Common myeloid progenitor, CD34-positive (primary cell): ENCODE results near the gene SLC9A1.
A peak's percentile ranks its signal among the peaks of the same experiment; 100 is the strongest.

Experiments
- CTCF ChIA-PET: fragments of 350-600 bp; sonication (Branson Sonifier 250); formaldehyde crosslinking; loops from one replicate; lab custom pipeline; 2021; ENCODE audit warnings: antibody characterized with exemption; lab: Charles Lee
- POLR2A ChIA-PET: fragments of 350-600 bp; sonication (Branson Sonifier 250); formaldehyde crosslinking; loops from one replicate; lab custom pipeline; 2021; ENCODE audit warnings: antibody characterized with exemption; lab: Charles Lee
- DNase-seq, 3 donors: peaks; one replicate each; pipeline versions ENCODE4 v3.0.0 to v3.0.0-alpha.2; 2013
- H3K27ac ChIP-seq, 2 experiments: 1 replicate in 1 of 2; 2 replicates in 1 of 2; pipeline ENCODE4 v1.7.0; 2013; ENCODE audit warnings: inconsistent platforms in 2 of 2, low read length in 2 of 2, mild to moderate bottlenecking in 2 of 2, low read depth in 1 of 2, moderate library complexity in 1 of 2; ENCODE audit not compliant: severe bottlenecking in 2 of 2, insufficient read depth in 1 of 2, poor library complexity in 1 of 2
- H3K27me3 ChIP-seq, 5 experiments: replicated peaks in 2 of 5; 1 replicate in 3 of 5; 2 replicates in 2 of 5; pipeline versions ENCODE4 v1.6.1 to v1.7.0; 2013; ENCODE audit warnings: low read length in 4 of 5, mild to moderate bottlenecking in 2 of 5, moderate library complexity in 2 of 5, inconsistent platforms in 1 of 5; ENCODE audit not compliant: insufficient read depth in 5 of 5, control insufficient read depth in 4 of 5
- H3K36me3 ChIP-seq, 4 experiments: 1 replicate in 2 of 4; 2 replicates in 2 of 4; pipeline versions ENCODE4 v1.6.1 to v1.7.0; 2013; ENCODE audit warnings: low read length in 3 of 4, control low read depth in 1 of 4, mild to moderate bottlenecking in 1 of 4; ENCODE audit not compliant: control insufficient read depth in 4 of 4, insufficient read depth in 4 of 4
- H3K4me1 ChIP-seq, 4 experiments: 1 replicate in 3 of 4; 2 replicates in 1 of 4; pipeline versions ENCODE4 v1.6.1 to v1.7.1; 2013; ENCODE audit warnings: low read length in 3 of 4, mild to moderate bottlenecking in 3 of 4, control low read depth in 1 of 4, inconsistent platforms in 1 of 4, moderate library complexity in 1 of 4; ENCODE audit not compliant: control insufficient read depth in 4 of 4, insufficient read depth in 4 of 4; ENCODE audit errors: control extremely low read depth in 1 of 4
- H3K4me3 ChIP-seq, 7 experiments: 1 replicate in 4 of 7; 2 replicates in 3 of 7; pipeline versions ENCODE4 v1.5.1 to v1.7.0; 2013; ENCODE audit warnings: mild to moderate bottlenecking in 7 of 7, low read length in 6 of 7, moderate library complexity in 6 of 7, inconsistent platforms in 2 of 7, low read depth in 2 of 7, control low read depth in 1 of 7; ENCODE audit not compliant: insufficient read depth in 4 of 7, control insufficient read depth in 1 of 7; ENCODE audit errors: extremely low read depth in 1 of 7
- H3K9me3 ChIP-seq, 5 experiments: 1 replicate in 4 of 5; 2 replicates in 1 of 5; pipeline versions ENCODE4 v1.6.1 to v1.7.1; 2013; ENCODE audit warnings: low read length in 4 of 5, mild to moderate bottlenecking in 2 of 5, inconsistent platforms in 1 of 5, low read depth in 1 of 5, moderate library complexity in 1 of 5; ENCODE audit not compliant: control insufficient read depth in 4 of 5, insufficient read depth in 2 of 5; ENCODE audit errors: control extremely low read depth in 1 of 5
- WGBS: methylation state at CpG from one replicate; pipeline ENCODE4 v1.1.5; 2013; ENCODE audit not compliant: insufficient coverage; 5-methylcytosine and 5-hydroxymethylcytosine counted together

Gene SLC9A1

GRCh38 chr1:27163093-27163492, 8.2 kb upstream of the SLC9A1 start:
- no peaks in the 10 kb centered on the region for H3K27me3 ChIP-seq
- no peak for DNase-seq
- POLR2A ChIA-PET: no interaction called here
- no peaks in the 10 kb centered on the region for H3K36me3 ChIP-seq
- WGBS: 100% methylated on average over 1 of the region's 6 CpGs
- no peak overlapping the region for H3K4me3 ChIP-seq
- no peaks in the 10 kb centered on the region for H3K9me3 ChIP-seq
- H3K4me1 ChIP-seq: peaks cover 0 to 11% (median 7%) of the 10 kb centered on the region in 4 experiments
- no peak overlapping the region for H3K27ac ChIP-seq
- CTCF ChIA-PET: interaction anchor here (0.8 to 1.1 kb wide), 2 partner anchors 29 to 134 kb away, joined by 3 read pairs; no protein-coding TSS in a partner anchor

GRCh38 chr1:27162090-27162489, 7.2 kb upstream of the SLC9A1 start:
- ChIA-PET CTCF (interaction anchor here (0.9 kb wide), 1 partner anchor 36 kb away, joined by 3 read pairs; no protein-coding TSS in a partner anchor), POLR2A (no interaction called here)
- WGBS: 97% methylated on average over 2 of the region's 4 CpGs
- Histone ChIP-seq H3K27me3 (no peaks in the 10 kb centered on the region), H3K9me3 (no peaks in the 10 kb centered on the region), H3K4me1 (peaks cover 0 to 11% (median 6%) of the 10 kb centered on the region in 4 experiments), H3K27ac (no peak overlapping the region), H3K36me3 (no peaks in the 10 kb centered on the region), H3K4me3 (no peak overlapping the region)
- DNase-seq: no peak

- Histone ChIP-seq H3K36me3 (no peaks in the 10 kb centered on the region), H3K4me1 (peaks cover 0 to 6% (median 1%) of the 10 kb centered on the region in 4 experiments), H3K9me3 (no peaks in the 10 kb centered on the region), H3K4me3 (no peak overlapping the region), H3K27me3 (no peaks in the 10 kb centered on the region), H3K27ac (no peak overlapping the region)
- CTCF ChIA-PET: interaction anchor here (0.9 kb wide), 1 partner anchor 36 kb away, joined by 3 read pairs; no protein-coding TSS in a partner anchor
- peak in 1 of 3 donors; percentile 15 for DNase-seq
- 71% methylated on average over 3 of the region's 5 CpGs for WGBS
- POLR2A ChIA-PET: no interaction called here
Measured at GRCh38 chr1:27161594-27161993, 6.7 kb upstream of the SLC9A1 start.

- Histone ChIP-seq H3K9me3 (no peaks in the 10 kb centered on the region), H3K36me3 (peaks cover 0 to 6% (median 0%) of the 10 kb centered on the region in 4 experiments), H3K27me3 (no peaks in the 10 kb centered on the region), H3K4me1 (peaks cover 13 to 32% (median 28%) of the 10 kb centered on the region in 4 experiments), H3K27ac (no peak overlapping the region), H3K4me3 (no peak overlapping the region)
- no CpG with 5 or more reads among the region's 3 CpGs for WGBS
- DNase-seq: peak in 2 of 3 donors; percentile 47 to 69
- ChIA-PET POLR2A (no interaction called here), CTCF (interaction anchor here (1.2 to 1.7 kb wide), 2 partner anchors 45 to 55 kb away, joined by 3 to 8 read pairs; no protein-coding TSS in a partner anchor)
Measured at GRCh38 chr1:27157194-27157593, 2.3 kb upstream of the SLC9A1 start.

- ChIA-PET POLR2A (interaction anchor here (0.7 to 3.3 kb wide), 9 partner anchors 9 to 43 kb away, joined by 3 to 24 read pairs (median 8); no protein-coding TSS in a partner anchor), CTCF (interaction anchor here (0.7 to 8.3 kb wide), 10 partner anchors 9 to 130 kb away, joined by 3 to 70 read pairs (median 4); no protein-coding TSS in a partner anchor)
- no peaks in the 10 kb centered on the region for H3K27me3 ChIP-seq
- no peaks in the 10 kb centered on the region for H3K9me3 ChIP-seq
- H3K4me1 ChIP-seq: peaks cover 15 to 44% (median 35%) of the 10 kb centered on the region in 4 experiments
- peaks cover 0 to 6% (median 0%) of the 10 kb centered on the region in 4 experiments for H3K36me3 ChIP-seq
- peak overlapping the region; percentile 67 to 91 (median 84) for H3K4me3 ChIP-seq
- peak overlapping the region; percentile 72 to 98 for H3K27ac ChIP-seq
- DNase-seq: no peak
- WGBS: 5% methylated on average over 18 of the region's 20 CpGs
Measured at GRCh38 chr1:27154469-27154990, 395 bp downstream of the SLC9A1 start.

- peak overlapping the region in 6 of 7 experiments; percentile 67 to 91 (median 82) for H3K4me3 ChIP-seq
- no peak overlapping the region for H3K27ac ChIP-seq
- WGBS: 92% methylated on average over 20 of the region's 21 CpGs
- DNase-seq: no peak
- H3K4me1 ChIP-seq: peaks cover 15 to 50% (median 41%) of the 10 kb centered on the region in 4 experiments
- no peaks in the 10 kb centered on the region for H3K27me3 ChIP-seq
- ChIA-PET CTCF (interaction anchor here (0.9 to 8.3 kb wide), 5 partner anchors 8 to 130 kb away, joined by 3 to 70 read pairs (median 9); no protein-coding TSS in a partner anchor), POLR2A (interaction anchor here (0.8 to 3.3 kb wide), 5 partner anchors 8 to 37 kb away, joined by 3 to 24 read pairs (median 8); no protein-coding TSS in a partner anchor)
- H3K9me3 ChIP-seq: no peaks in the 10 kb centered on the region
- H3K36me3 ChIP-seq: peaks cover 0 to 6% (median 0%) of the 10 kb centered on the region in 4 experiments
Measured at GRCh38 chr1:27153927-27154358, 982 bp downstream of the SLC9A1 start.

- H3K9me3 ChIP-seq: no peaks in the 10 kb centered on the region
- peaks cover 0 to 6% (median 0%) of the 10 kb centered on the region in 4 experiments for H3K36me3 ChIP-seq
- ChIA-PET CTCF (interaction anchor here (6.4 to 8.3 kb wide), 2 partner anchors 14 to 42 kb away, joined by 38 to 70 read pairs; no protein-coding TSS in a partner anchor), POLR2A (interaction anchor here (0.8 to 3.3 kb wide), 2 partner anchors 18 to 36 kb away, joined by 3 to 21 read pairs; no protein-coding TSS in a partner anchor)
- peaks cover 15 to 51% (median 44%) of the 10 kb centered on the region in 4 experiments for H3K4me1 ChIP-seq
- H3K4me3 ChIP-seq: peak overlapping the region in 4 of 7 experiments; percentile 6 to 67 (median 32)
- peak overlapping the region in 1 of 2 experiments; percentile 14 for H3K27ac ChIP-seq
- no peak for DNase-seq
- H3K27me3 ChIP-seq: no peaks in the 10 kb centered on the region
- 73% methylated on average over 3 of the region's 4 CpGs for WGBS
Measured at GRCh38 chr1:27153549-27153886, 1.4 kb downstream of the SLC9A1 start.
